Measurements from ENCODE around the gene KIF20B. TPM values are rescaled to one million over a fixed set of nuclear protein-coding genes. Genes with fewer than 3 reads are reported as not detected.
"Not testable (repeated sequence)": the region's sequence is repeated elsewhere in the genome, so short reads cannot be mapped to it uniquely, and the experiment has no call there.

Gene KIF20B
- total RNA-seq, 1 donor from 2014 or later, result 14.2 TPM

GRCh38 chr10:89773081-89773480, 71.7 kb downstream of the KIF20B start:
- no peak for DNase-seq (ENCODE audit: low read depth, low spot score)

- no peak for DNase-seq (ENCODE audit: low read depth, low spot score)
Measured at GRCh38 chr10:89776665-89777064, 75.3 kb downstream of the KIF20B start.

- DNase-seq (ENCODE audit: low read depth, low spot score), result no peak
Measured at GRCh38 chr10:89782470-89782869, 81.1 kb downstream of the KIF20B start.

GRCh38 chr10:89783406-89783805, 82.0 kb downstream of the KIF20B start:
- no peak for DNase-seq (ENCODE audit: low read depth, low spot score)

GRCh38 chr10:89785095-89785494, 83.7 kb downstream of the KIF20B start:
- no peak for DNase-seq (ENCODE audit: low read depth, low spot score)

- no peak for DNase-seq (ENCODE audit: low read depth, low spot score)
Measured at GRCh38 chr10:89789188-89789877, 87.9 kb downstream of the KIF20B start.

- DNase-seq (ENCODE audit: low read depth, low spot score), result no peak
Measured at GRCh38 chr10:89792187-89792586, 90.8 kb downstream of the KIF20B start.

GRCh38 chr10:89793649-89794254, 92.4 kb downstream of the KIF20B start:
- DNase-seq (ENCODE audit: low read depth, low spot score), result peak; percentile 19

- no peak for DNase-seq (ENCODE audit: low read depth, low spot score)
Measured at GRCh38 chr10:89795840-89796239, 94.5 kb downstream of the KIF20B start.

GRCh38 chr10:89798092-89798491, 96.7 kb downstream of the KIF20B start:
- no peak for DNase-seq (ENCODE audit: low read depth, low spot score)

- DNase-seq (ENCODE audit: low read depth, low spot score), result no peak
Measured at GRCh38 chr10:89799573-89799972, 98.2 kb downstream of the KIF20B start.

- DNase-seq (ENCODE audit: low read depth, low spot score), result no peak
Measured at GRCh38 chr10:89805599-89806013, 104.2 kb downstream of the KIF20B start.

GRCh38 chr10:89808842-89809241, 107.5 kb downstream of the KIF20B start:
- DNase-seq (ENCODE audit: low read depth, low spot score), result no peak

GRCh38 chr10:89809766-89810165, 108.4 kb downstream of the KIF20B start:
- no peak for DNase-seq (ENCODE audit: low read depth, low spot score)

GRCh38 chr10:89810908-89811525, 109.6 kb downstream of the KIF20B start:
- DNase-seq (ENCODE audit: low read depth, low spot score), result no peak

GRCh38 chr10:89813546-89813945, 112.2 kb downstream of the KIF20B start:
- no peak for DNase-seq (ENCODE audit: low read depth, low spot score)

- no peak for DNase-seq (ENCODE audit: low read depth, low spot score)
Measured at GRCh38 chr10:89814278-89814677, 112.9 kb downstream of the KIF20B start.

- DNase-seq (ENCODE audit: low read depth, low spot score), result no peak
Measured at GRCh38 chr10:89815049-89815853, 113.9 kb downstream of the KIF20B start.

- not testable (repeated sequence) for DNase-seq (ENCODE audit: low read depth, low spot score)
Measured at GRCh38 chr10:89819008-89819407, 117.6 kb downstream of the KIF20B start.

Measured in pulmonary artery endothelial cell (primary cell).